Loucy (cell line): ENCODE data around the gene PHF10.
"Not testable (repeated sequence)": the region's sequence is repeated elsewhere in the genome, so short reads cannot be mapped to it uniquely, and the experiment has no call there.

Experiments
- H2AFZ ChIP-seq: fragments of 200-600 bp; sonication (generic); 2 replicates; pipeline ENCODE4 v1.6.0; 2016; ENCODE audit warnings: antibody characterized with exemption, mild to moderate bottlenecking, low read length, moderate library complexity
- H3F3A ChIP-seq: fragments of 200-600 bp; 2 replicates; pipeline ENCODE4 v1.6.0; 2016; ENCODE audit warnings: antibody characterized with exemption, low read depth, mild to moderate bottlenecking
- H3K27me3 ChIP-seq: fragments of 200-600 bp; sonication (generic); 2 replicates; pipeline ENCODE4 v1.6.1; 2014; ENCODE audit warnings: low read length, mild to moderate bottlenecking; ENCODE audit not compliant: insufficient read depth, poor library complexity, severe bottlenecking
- H3K36me3 ChIP-seq: fragments of 200-600 bp; sonication (generic); 2 replicates; pipeline ENCODE4 v1.6.1; 2016; ENCODE audit warnings: low read length; ENCODE audit not compliant: insufficient read depth
- H3K4me1 ChIP-seq: fragments of 200-600 bp; sonication (generic); 2 replicates; pipeline ENCODE4 v1.5.1; 2014; ENCODE audit warnings: low read length, mild to moderate bottlenecking; ENCODE audit not compliant: insufficient read depth, poor library complexity, severe bottlenecking
- H3K4me2 ChIP-seq: fragments of 200-600 bp; sonication (generic); 2 replicates; pipeline ENCODE4 v1.6.0; 2014; ENCODE audit warnings: antibody characterized with exemption, low read length, low read depth, mild to moderate bottlenecking; ENCODE audit not compliant: poor library complexity, severe bottlenecking
- H3K4me3 ChIP-seq: fragments of 200-600 bp; sonication (generic); 2 replicates; pipeline ENCODE4 v1.5.1; 2014; ENCODE audit warnings: low read length, mild to moderate bottlenecking, mixed read lengths; ENCODE audit not compliant: poor library complexity, severe bottlenecking
- H3K79me2 ChIP-seq: fragments of 200-600 bp; sonication (generic); 2 replicates; pipeline ENCODE4 v1.6.1; 2014; ENCODE audit warnings: low read length; ENCODE audit not compliant: insufficient read depth
- H3K9ac ChIP-seq: fragments of 200-600 bp; sonication (generic); 2 replicates; pipeline ENCODE4 v1.6.0; 2014; ENCODE audit warnings: mild to moderate bottlenecking, low read depth, low read length, moderate library complexity; ENCODE audit not compliant: poor library complexity, severe bottlenecking
- H3K9me2 ChIP-seq: fragments of 200-600 bp; sonication (generic); replicated peaks from 2 replicates; pipeline ENCODE4 v1.6.1; 2016; ENCODE audit warnings: low read depth, low read length, mixed read lengths
- H3K9me3 ChIP-seq: fragments of 200-600 bp; sonication (generic); 2 replicates; pipeline ENCODE4 v1.6.1; 2014; ENCODE audit warnings: mild to moderate bottlenecking, antibody characterized with exemption, low read length, low read depth; ENCODE audit not compliant: insufficient read depth
- H4K20me1 ChIP-seq: fragments of 200-600 bp; sonication (generic); 2 replicates; pipeline ENCODE4 v1.6.0; 2014; ENCODE audit warnings: antibody characterized with exemption, low read length, mild to moderate bottlenecking; ENCODE audit not compliant: insufficient read depth, poor library complexity, severe bottlenecking
- EZH2phosphoT487 ChIP-seq: fragments of 200-600 bp; IDR thresholded peaks from 2 replicates; pipeline ENCODE4 v1.6.1; 2018; ENCODE audit warnings: antibody characterized with exemption, mild to moderate bottlenecking, moderate library complexity, borderline replicate concordance
- TF ChIP-seq, protein P1 (sequence below): fragments of 200-600 bp; sonication (generic); conservative IDR thresholded peaks from 2 replicates; pipeline ENCODE4 v1.5.1; 2014; ENCODE audit warnings: mild to moderate bottlenecking, antibody characterized with exemption, low read length

The PHF10 gene

DNA sequence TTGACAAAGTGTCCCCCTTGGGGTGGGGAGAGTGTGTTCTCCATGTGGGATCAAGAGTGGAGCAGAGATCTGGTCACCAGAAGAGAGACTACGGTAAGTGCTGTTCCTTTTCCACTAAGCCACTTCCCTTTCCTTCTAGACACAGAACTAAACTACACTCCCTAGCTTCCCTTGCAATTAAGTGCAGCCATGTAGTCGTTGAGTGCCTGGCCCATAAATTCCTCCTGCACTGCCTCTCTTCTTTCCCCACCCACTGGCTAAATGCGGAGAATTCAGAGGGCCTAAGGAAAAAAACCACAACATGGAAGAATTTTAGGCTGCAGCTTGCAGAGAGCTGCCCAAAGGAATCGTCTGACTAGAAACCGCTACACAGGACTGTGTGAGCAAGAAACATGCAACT is 24.0 kb downstream of the PHF10 start:
- Histone ChIP-seq H3K9me3 (peaks cover 6% of the 10 kb centered on the region; the same call in 1 of the 2 replicates), H3K36me3 (peaks cover 6% of the 10 kb centered on the region; the same call in 1 of the 2 replicates), H3K79me2 (peaks cover 42% of the 10 kb centered on the region), H3K27me3 (no peaks in the 10 kb centered on the region), H4K20me1 (peaks cover 11% of the 10 kb centered on the region), H3K4me3 (peak overlapping the region; percentile 97), H3K9ac (peak overlapping the region; percentile 94), H3K4me2 (peak overlapping the region; percentile 95), H3K4me1 (peaks cover 40% of the 10 kb centered on the region), H3K9me2 (no peaks in the 10 kb centered on the region), H3F3A (no peaks in the 10 kb centered on the region), H2AFZ (no peak overlapping the region)
- no peak for TF ChIP-seq EZH2phosphoT487
- TF ChIP-seq, protein P1, sequence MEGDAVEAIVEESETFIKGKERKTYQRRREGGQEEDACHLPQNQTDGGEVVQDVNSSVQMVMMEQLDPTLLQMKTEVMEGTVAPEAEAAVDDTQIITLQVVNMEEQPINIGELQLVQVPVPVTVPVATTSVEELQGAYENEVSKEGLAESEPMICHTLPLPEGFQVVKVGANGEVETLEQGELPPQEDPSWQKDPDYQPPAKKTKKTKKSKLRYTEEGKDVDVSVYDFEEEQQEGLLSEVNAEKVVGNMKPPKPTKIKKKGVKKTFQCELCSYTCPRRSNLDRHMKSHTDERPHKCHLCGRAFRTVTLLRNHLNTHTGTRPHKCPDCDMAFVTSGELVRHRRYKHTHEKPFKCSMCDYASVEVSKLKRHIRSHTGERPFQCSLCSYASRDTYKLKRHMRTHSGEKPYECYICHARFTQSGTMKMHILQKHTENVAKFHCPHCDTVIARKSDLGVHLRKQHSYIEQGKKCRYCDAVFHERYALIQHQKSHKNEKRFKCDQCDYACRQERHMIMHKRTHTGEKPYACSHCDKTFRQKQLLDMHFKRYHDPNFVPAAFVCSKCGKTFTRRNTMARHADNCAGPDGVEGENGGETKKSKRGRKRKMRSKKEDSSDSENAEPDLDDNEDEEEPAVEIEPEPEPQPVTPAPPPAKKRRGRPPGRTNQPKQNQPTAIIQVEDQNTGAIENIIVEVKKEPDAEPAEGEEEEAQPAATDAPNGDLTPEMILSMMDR = no peak

DNA sequence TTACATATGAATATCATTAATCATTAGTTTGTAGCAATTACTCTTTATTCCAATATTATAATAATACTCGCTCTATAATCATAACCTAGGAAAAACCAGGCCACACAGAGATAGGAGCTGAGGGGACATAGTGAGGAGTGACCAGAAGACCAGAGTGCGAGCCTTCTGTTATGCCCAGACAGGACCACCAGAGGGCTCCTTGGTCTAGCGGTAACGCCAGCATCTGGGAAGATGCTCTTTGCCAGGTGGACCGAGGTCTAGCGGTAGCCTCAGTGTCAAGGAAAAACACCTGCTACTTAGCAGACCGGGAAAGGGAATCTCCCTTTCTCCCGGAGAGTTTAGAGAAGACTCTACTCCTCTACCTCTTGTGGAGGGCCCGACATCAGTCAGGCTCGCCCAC is 27.2 kb downstream of the PHF10 start:
- TF ChIP-seq, protein P1 = peak; percentile 47
- H3K9ac ChIP-seq, H3K4me3 ChIP-seq, H2AFZ ChIP-seq, H3F3A ChIP-seq, H3K27me3 ChIP-seq, H3K4me2 ChIP-seq, H3K9me3 ChIP-seq, H3K36me3 ChIP-seq, H4K20me1 ChIP-seq, H3K9me2 ChIP-seq: not testable (repeated sequence)
- Histone ChIP-seq H3K79me2 (peaks cover 19% of the 10 kb centered on the region), H3K4me1 (peaks cover 22% of the 10 kb centered on the region)

DNA sequence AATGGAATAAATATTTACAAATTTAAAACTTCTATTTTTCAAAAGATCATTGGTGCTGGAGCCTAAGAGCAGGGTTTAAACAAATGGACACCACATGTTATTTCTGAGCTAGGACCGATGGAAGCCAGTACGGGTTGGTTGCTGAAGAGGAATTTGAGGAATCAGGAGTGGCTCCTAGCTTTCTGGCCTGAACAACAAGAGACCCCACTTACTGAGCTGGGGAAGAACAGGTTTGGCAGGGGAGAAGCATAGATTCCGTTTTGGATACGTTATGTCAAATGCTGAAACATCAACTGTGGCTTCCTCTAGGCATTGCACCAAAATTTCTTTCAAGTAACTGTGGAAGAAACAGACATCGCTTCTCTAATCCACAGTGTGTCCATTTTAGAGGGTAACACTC is 29.2 kb downstream of the PHF10 start:
- no peaks in the 10 kb centered on the region for H3K36me3 ChIP-seq
- H3K4me3 ChIP-seq = no peak overlapping the region
- no peaks in the 10 kb centered on the region for H3K9me2 ChIP-seq
- H3K27me3 ChIP-seq = no peaks in the 10 kb centered on the region
- H2AFZ ChIP-seq = no peak overlapping the region
- peaks cover 7% of the 10 kb centered on the region for H3K4me1 ChIP-seq
- no peak overlapping the region for H3K4me2 ChIP-seq
- peaks cover 3% of the 10 kb centered on the region; the same call in 1 of the 2 replicates for H3K79me2 ChIP-seq
- no peaks in the 10 kb centered on the region for H3F3A ChIP-seq
- no peaks in the 10 kb centered on the region for H4K20me1 ChIP-seq
- H3K9ac ChIP-seq = no peak overlapping the region
- TF ChIP-seq EZH2phosphoT487 = no peak
- TF ChIP-seq, protein P1 = no peak
- peaks cover 6% of the 10 kb centered on the region; the same call in 1 of the 2 replicates for H3K9me3 ChIP-seq
